GM04504 (cell line): ENCODE measurements around the gene ADM2.
A peak's percentile ranks its signal among the peaks of the same experiment; 100 is the strongest.
"Not testable (repeated sequence)": the region's sequence is repeated elsewhere in the genome, so short reads cannot be mapped to it uniquely, and the experiment has no call there.

Experiments used
- DNase-seq: peaks from one replicate; pipeline ENCODE4 v3.0.0-alpha.2; 2012; ENCODE audit warnings: low read depth

Gene ADM2, protein sequence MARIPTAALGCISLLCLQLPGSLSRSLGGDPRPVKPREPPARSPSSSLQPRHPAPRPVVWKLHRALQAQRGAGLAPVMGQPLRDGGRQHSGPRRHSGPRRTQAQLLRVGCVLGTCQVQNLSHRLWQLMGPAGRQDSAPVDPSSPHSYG

DNA sequence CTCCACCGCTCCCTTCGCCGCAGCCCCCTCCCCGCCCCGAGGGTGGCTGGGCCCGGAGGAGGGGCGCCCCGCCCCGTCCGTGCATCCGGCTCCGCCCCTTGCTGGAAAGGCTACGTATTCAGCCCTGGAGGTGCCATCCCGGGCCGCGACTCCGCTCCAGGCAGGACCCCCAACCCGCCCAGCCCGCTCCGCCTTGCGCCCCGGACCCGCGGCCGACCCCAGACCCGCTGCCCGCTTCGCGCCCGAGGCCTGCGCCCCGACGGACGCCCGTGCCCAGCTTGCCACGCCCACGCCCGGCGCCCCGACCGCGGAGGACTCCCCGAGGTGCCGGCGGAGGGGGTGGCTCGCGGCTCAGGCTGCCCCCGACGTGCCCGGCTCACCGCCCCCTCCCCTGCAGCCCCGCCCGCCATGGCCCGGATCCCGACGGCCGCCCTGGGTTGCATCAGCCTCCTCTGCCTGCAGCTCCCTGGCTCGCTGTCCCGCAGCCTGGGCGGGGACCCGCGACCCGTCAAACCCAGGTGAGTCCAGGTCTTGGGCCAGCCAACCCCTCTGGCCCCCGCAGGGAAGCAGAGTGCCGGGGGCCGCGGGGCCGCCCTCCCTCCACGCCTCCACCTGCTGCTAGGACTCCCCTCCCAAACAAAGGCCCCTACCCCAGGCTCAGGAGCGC is at the start of gene ADM2:
TSS of gene ADM2 (plus strand) at position 104 of the 667 bp plus-strand sequence. CDS start at position 409, 305 bp downstream.
- DNase-seq: no peak

DNA sequence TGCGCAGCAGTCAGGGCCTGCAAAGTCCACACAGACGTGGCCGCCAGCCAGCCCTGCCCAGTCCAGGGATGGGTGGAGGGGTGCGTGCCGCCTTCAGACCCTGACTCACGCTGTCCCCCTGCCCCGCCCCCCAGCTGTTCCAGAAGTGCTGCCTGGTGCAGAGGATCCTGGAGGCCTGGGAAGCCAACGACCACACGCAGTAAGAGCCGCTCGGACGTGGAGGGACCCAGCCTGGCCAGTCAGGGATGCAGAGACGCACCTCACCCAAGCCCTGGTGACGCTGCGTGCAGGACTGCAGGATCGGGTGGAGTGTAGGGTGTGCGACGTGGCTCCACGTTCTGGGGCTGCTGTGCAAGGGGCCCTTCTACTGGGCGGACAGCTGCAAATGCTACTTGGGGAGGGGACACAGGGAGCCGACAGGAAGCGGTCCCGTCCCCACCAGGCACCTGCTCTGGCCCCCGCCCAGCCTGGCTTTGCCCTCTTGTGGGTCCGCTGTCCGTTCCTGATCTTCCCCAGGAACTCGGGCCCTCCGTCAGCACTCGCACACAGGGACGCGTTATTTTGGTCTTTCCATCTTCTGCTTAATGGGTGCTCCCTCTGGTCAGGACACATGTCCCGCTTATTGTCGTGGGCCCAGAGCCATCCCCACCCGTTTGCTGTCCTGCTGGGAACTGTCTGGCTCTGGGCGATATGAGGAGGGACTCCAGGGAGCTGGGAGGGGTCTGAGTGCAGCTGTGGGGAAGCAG is 49.0 kb upstream of the ADM2 start:
- no peak for DNase-seq

DNA sequence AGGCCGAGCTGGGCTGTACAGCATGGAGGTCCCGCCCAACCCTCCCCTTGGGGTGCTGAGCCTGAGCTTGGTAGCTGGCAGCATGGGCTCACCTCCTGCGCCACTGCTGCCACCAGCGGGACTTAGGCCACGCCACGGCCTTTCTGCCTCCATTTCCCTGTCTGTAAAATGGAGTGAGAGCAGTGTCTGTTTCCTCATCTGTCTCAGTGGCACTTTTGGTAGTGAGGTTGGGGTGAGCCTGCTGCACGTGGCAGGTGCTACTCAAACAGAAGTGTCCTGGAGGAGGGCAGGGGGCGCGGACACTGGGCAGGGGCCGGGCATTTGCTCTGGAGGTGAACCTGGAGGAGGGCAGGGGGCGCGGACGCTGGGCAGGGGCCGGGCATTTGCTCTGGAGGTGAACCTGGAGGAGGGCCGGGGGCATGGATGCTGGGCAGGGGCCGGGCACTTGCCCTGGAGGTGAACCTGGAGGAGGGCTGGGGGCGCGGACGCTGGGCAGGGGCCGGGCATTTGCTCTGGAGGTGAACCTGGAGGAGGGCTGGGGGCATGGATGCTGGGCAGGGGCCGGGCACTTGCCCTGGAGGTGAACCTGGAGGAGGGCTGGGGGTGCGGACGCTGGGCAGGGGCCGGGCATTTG is 48.3 kb upstream of the ADM2 start:
- DNase-seq: not testable (repeated sequence)

DNA sequence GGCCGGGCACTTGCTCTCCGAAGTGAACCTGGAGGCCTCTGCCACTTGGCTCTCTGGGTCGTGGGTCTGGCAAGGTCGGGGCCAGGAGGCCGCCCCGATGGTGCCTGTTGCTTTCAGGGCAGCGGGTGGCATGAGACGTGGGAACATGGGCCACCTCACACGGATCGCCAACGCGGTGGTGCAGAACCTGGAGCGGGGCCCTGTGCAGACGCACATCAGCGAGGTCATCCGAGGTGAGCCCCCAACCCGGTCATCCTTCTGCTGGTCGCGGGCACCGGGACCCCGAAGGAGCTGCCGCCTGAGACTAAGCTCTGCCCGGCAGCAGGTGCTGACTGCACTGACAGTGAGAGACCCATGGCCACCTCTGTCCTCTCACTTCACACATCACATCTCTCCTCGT is 46.5 kb upstream of the ADM2 start:
- no peak for DNase-seq

DNA sequence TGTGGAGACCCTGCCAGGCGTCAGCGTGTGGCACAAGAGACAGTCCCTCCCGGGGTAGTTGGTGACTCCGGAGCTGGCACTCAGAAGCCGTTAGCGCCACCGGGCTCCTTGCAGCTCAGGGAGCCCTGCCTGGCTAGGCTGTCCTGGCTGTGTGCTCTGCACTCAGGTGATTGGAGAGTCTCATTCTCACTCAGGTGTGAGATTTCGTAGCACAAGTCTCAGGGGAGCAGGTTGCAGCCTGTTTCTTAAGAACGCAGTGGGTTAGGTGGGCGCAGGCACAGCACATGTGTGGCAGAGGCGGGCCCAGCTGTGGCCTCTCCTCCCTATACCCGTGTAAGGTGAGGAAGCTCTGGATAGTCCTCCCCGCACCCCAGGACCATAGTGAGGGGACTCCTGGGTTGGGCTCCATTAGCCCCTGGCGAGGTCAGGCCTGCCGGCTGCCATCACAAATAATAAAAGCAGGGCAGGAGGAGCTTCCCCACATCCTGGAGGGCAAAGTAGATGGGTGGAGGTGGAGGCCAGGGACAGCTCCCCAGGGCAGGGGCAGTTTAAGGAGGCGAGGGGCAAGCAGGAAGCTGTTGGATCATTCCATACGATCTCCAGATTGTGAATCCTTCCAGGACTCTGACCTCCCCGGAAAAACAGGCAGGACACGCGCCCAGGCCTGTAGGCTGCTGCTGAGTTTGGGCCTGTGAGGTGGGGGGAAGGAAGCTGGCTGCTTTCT is 45.9 kb upstream of the ADM2 start:
- DNase-seq: no peak

DNA sequence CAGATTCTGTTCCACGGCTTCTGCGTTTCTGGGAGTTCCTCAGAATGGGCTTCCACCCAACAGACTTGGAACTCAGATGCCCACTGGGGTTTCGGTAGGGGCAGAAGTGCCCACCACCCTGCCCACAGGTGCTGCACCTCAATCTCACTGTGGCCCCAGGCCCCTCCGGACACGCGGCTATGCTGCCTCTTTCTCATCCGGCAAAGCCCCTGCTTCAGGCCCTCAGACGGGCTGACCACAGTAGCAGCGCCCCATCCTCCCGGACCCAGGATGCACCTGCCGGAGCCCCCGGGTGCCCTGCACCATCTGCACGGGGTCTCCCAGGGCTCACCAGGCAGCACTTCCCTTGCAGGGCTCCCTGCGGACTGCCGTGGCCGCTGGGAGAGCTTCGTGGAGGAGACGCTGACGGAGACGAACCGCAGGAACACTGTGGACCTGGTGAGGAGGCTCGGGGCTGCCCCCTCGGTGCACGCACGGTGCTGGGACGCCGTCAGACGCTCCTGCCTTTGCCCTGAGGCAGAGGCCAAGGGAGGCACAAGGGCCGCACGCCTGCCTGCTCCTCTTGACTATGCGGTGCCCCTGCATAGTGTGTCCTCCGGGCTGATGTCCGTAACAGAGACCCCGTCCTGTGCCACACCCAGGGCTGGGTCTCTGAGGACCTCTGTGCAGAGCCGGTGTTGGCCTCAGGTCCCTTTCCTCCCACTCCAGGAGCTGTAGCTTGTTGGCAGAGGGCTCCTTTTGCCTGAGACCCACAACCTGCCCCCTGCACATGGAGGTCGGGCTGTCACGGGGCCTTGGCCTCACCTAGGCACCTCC is 45.1 kb upstream of the ADM2 start:
- no peak for DNase-seq

DNA sequence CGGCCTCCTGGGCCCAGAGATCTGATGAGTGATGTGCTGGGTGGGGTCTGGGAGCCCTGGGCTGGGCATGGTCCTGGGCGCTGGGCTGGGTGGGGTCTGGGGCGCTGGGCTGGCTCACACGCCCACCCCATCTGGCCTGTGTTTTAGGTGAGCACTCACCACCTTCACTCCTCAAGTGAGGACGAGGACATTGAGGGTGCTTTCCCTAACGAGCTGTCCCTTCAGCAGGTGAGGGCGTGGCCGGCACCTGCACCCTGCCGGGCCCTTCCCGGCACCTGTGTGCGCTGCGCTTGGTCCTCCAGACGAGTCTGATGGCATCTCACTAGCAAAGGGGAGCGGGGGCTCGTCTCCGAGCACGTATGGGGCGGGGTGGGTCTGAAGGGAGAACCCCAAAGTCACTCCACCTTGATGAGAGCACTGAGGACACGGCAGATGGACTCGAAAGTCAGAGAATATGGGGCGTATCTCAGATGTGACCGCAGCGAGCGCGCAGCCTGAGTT is 44.5 kb upstream of the ADM2 start:
- DNase-seq: no peak

DNA sequence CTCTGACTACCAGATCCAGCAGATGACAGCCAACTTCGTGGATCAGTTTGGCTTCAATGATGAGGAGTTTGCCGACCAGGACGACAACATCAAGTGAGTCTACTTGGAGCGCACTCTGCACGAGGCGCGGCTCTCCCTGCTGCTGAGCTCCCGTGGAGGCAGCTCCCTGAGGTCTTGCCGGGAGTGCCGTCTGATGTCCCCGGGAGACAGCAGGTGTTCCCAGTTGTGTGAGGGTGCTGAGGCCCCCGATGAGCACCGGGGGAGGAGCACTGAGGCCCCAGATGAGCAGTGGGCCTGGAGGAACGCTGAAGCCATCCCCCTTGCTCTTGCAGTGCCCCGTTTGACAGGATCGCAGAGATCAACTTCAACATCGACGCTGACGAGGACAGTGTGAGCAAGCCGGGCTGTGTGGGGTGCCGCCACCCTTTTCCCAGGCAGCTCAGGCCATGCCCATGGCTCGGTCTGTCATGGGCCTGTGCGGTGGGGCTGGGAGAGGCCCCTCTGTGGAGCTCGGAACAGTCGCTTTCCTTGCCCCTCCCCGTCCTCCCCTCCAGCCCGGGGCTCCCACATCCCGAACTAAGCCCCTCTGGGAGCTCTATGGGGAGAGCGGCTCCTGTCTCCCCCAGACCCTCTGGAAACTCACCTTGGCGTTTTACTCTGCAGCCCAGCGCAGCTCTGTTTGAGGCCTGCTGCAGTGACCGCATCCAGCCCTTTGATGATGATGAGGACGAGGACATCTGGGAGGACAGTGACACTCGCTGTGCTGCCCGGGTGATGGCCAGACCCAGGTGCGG is 43.6 kb upstream of the ADM2 start:
- DNase-seq: no peak

DNA sequence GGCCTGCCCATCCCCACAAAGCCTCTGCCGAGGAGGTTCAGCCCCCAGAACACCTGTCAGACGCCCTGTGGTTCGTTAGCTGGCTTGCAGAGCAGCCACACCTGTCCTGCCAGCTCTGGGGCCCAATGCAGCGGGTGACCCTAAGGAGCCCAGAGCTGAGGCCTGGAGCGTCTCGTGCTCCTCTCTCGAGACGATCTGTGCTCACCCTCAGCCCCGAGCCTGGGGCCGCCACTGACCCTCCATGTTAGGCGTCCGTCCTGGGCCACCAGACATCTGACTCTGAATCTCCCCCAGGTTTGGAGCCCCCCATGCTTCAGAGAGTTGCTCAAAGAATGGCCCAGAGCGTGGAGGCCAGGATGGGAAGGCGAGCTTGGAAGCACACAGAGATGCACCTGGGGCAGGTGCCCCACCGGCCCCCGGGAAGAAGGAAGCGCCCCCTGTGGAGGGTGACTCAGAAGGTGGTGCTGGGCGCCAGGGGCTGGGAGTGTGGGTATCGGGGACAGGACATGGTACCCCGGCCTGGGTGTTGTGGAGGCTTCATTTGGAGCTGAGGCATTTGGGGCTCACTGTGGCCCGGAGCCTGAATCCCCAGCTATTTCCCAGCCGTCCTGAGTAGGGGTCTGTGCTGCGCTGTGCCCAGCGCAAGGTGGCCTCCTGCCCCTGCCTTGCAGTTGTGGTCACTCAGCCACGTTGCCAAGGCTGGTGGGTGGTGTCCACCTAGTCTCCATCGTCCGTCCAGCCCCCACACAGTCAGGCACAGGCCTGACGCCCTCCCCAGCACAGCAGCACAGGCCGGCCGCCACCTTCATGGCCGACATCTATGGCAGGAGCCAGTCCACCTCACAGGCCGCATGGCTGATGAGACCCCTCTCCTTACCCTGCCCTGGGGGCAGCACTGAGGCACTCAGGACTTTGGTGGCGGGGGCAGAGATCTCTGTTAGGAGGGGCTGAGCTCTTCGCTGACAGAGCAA is 42.8 kb upstream of the ADM2 start:
- no peak for DNase-seq

DNA sequence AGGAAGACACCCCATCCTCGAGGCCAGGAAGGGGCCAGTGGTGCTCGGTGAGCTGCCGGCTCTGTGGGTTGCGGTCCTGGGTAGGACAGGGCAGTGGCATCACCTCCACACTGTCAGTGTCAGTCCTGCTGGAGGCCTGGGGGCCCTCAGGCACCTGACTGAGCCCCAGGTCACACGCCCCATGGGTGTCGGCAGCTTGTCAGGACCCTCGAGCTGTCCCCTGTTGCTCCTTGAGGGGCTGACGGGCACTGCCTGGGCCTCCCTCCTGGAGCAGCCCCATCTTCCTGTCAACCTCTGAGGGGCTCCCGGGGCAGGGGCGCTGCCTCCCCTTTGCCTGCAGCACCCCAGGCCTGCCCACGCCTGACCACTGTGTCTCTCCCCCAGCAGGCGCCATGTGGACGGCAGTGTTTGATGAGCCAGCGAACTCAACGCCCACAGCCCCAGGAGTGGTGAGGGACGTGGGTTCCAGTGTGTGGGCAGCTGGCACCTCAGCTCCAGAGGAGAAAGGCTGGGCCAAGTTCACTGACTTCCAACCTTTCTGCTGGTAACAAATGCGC is 42.0 kb upstream of the ADM2 start:
- no peak for DNase-seq

DNA sequence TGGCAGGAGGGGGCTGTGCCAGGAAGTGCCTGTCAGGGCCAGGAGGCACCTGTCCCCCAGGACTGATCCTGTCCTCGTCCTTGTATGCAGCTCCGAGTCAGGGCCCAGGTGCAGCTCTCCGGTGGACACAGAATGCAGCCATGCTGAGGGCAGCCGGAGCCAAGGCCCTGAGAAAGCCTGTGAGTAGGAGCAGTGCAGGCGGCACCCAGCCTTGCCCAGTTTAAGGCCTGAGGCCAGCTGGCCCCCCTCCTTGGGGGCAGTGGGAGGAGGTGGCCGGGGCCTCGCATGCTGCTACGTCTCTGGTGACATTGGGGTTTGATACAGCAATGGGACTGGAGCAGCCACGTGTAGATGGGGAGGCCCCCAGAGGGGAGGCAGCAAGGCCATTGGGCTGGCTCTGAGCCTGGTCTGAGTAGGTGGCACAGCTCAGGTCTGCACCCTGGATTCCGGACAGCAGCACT is 41.4 kb upstream of the ADM2 start:
- DNase-seq: no peak

DNA sequence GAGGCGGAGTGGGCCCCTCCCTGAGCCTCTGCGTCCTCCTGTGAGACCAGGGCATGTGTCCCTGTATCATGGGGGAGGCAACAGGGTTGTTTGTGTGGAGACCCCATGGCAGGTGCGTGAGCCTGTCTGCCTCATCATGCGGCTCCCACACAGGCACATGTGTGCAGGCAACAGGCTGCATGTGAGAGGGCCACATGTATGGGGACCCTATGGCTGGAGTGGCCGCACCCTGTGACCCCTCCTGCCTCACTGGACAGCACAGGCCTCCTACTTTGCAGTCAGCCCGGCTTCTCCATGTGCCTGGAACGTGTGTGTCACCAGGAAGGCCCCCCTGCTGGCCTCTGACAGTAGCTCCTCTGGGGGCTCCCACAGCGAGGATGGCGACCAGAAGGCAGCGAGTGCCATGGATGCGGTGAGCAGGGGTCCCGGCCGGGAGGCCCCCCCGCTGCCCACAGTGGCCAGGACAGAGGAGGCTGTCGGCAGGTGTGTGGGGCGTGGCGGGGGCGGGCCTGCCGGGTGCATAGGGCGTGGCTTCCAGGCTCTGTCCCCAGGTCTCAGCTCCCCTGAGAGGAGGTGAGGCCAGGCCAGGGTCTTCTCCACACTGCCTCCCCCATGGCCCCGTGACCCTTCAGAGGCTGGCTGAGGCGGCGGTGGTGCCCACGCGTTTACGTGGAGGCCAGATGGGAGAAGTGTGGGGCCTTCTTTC is 40.6 kb upstream of the ADM2 start:
- no peak for DNase-seq

DNA sequence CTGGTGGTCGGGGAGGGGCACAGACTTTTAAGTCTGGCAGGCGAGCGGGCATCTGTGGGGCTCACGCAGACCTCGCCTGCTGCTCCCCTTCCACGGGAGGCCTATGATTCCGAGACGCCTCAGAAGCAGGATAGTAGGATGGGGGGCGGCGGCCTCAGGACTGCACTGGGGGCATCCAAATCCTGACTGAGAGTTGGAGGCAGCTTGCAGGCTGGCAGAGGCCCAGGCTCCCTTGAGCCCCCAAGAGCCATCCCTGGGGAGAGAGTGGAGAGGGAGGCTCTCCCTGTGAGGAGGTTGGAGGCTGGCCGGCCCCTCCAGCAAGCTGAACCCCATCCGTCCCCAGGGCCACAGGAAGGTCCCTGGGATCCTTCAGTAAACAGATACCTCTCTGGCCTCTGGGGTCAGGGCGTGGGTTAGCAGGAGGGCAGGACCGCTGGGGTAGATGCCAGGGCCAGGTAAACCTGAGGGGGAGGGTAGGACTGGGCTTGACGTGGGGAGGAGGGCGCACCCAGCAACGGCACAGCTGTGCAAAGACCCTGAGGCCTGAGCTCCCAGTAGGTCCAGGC is 39.8 kb upstream of the ADM2 start:
- no peak for DNase-seq

DNA sequence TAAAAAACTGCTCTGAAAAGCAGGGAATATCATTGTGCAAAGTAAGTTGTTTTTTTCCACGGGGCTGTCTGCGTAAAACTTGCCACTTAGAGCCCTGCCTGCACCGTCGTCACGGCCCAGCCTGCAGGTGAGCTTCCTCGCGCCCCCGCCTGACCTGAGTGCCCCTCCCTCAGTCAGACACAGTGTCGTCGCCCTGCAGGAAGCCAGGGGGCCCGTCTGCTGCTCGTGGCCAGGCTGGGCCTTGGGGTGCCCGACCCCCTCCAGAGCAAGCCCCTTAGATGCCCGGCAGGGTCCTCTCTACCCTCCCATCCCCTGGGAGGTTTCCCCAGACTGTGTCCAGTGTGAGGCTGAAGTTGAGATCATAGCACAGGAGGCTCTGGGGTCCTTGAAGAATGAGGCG is 38.1 kb upstream of the ADM2 start:
- no peak for DNase-seq

DNA sequence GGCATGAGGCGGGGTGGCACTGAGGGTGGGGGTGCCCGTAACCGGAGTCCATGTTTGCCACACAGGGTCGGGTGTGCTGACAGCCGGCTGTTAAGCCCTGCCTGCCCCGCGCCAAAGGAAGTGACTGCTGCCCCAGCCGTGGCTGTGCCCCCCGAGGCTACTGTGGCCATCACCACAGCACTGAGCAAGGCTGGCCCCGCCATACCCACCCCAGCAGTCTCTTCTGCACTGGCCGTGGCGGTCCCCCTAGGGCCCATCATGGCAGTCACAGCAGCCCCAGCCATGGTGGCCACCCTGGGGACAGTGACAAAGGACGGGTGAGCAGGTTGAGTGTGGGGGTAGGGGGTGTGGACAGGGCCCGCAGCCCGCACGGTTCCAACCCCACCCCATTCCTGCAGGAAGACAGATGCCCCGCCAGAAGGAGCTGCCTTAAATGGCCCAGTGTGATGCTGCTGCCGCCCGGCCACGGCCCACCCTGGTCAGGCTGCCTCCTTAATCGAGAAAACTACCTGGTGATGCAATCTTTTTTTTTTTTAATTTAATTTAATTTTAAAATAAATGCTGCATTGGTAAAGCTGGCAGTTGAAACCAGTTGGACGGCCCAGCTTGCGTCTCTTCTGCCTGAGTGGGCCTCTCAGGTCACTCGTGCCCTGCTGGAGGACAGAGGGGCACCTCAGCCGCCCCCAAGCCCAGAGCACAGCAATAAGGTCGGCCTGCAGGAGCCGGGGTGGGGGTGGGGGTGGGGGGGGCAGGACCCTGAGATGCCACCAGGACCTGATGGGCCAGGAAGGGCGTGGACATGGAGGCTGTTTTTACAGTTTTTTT is 37.3 kb upstream of the ADM2 start:
- no peak for DNase-seq

DNA sequence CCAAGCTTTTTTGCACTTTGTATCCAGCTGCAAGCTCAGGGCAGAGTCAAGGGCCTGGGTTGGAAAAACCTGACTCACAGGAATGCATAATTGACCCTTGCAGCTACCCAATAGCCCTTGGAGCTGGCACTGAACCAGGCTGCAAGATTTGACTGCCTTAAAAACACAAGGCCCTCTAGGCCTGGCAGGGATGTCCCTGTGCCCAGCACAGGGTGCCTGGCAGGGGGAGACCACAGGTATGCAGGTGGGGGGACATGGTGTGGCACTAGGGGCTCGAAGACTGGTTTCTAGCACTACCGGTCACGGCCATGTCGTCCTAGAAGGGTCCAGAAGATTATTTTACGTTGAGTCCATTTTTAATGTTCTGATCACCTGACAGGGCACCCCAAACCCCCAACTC is 36.7 kb upstream of the ADM2 start:
- peak; percentile 44 for DNase-seq
